Kidney (tissue), 22 donors: ENCODE data around the gene PNISR. TPM values are rescaled to one million over a fixed set of nuclear protein-coding genes. Genes with fewer than 3 reads are reported as not detected.

Experiments
- DNase-seq, 5 donors: peaks; one replicate each; pipeline ENCODE4 v3.0.0-alpha.2; 2013 to 2020
- FAIRE-seq: peaks from 2 replicates; lab custom pipeline; 2012; peaks lifted over from hg19 to GRCh38; lab: Jason Lieb, UNC
- H3K27ac ChIP-seq, 2 donors: one replicate each; pipeline ENCODE4 v1.7.0; 2013; ENCODE audit warnings: low read depth in 2 of 2, low read length in 2 of 2, inconsistent platforms in 1 of 2
- H3K27me3 ChIP-seq: one replicate; pipeline ENCODE4 v1.7.1; 2013; ENCODE audit warnings: low read length, inconsistent platforms; ENCODE audit not compliant: control insufficient read depth, insufficient read depth
- H3K36me3 ChIP-seq, 3 donors: one replicate each; pipeline versions ENCODE4 v1.7.0 to v1.7.1; 2013; ENCODE audit warnings: low read length in 3 of 3, control low read depth in 1 of 3, inconsistent platforms in 1 of 3; ENCODE audit not compliant: insufficient read depth in 3 of 3, control insufficient read depth in 2 of 3
- H3K4me1 ChIP-seq, 3 donors: one replicate each; pipeline versions ENCODE4 v1.7.0 to v1.7.1; 2013; ENCODE audit warnings: low read length in 3 of 3, inconsistent platforms in 1 of 3, low read depth in 1 of 3; ENCODE audit not compliant: control insufficient read depth in 2 of 3, insufficient read depth in 2 of 3
- H3K4me3 ChIP-seq, 3 donors: one replicate each; pipeline versions ENCODE4 v1.7.0 to v1.8.1; 2013; ENCODE audit warnings: low read length in 3 of 3, control low read depth in 1 of 3, inconsistent platforms in 1 of 3
- H3K9ac ChIP-seq, 3 donors: one replicate each; pipeline versions ENCODE4 v1.7.0 to v1.7.1; 2013; ENCODE audit warnings: low read length in 3 of 3, control low read depth in 1 of 3, inconsistent platforms in 1 of 3
- H3K9me3 ChIP-seq, 3 donors: one replicate each; pipeline versions ENCODE4 v1.7.0 to v1.7.1; 2013; ENCODE audit warnings: low read length in 3 of 3, control low read depth in 1 of 3, inconsistent platforms in 1 of 3; ENCODE audit not compliant: control insufficient read depth in 2 of 3, insufficient read depth in 1 of 3
- intact Hi-C: fragments of 100-400 bp; cut with DNase I; formaldehyde crosslinking; loops from one replicate; pipeline ENCODE4 v1.11.1; 2022
- long read RNA-seq, 10 donors: library from polyadenylated mRNA in 1 of 10; unstranded in 1 of 10; transcript quantifications; one replicate each; pipeline ENCODE4 v2.0.0 and lab custom pipeline, GENCODE V29; 2021 to 2026
- polyA plus RNA-seq: library from polyadenylated mRNA; stranded (reverse); fragments of 350-450 nt; fragmentation: Illumina TruSeq; extraction: RNeasy Lipid Tissue Mini Kit (QIAGEN cat#74804); gene quantifications from one replicate; pipeline ENCODE4 v1.2.3, GENCODE V29; 2014; ENCODE audit warnings: low read depth, low replicate concordance; ENCODE audit not compliant: insufficient read depth
- total RNA-seq: library from RNA; stranded (reverse); fragmentation: NEBNext Ultra II Directional; extraction: Animal tissue kit (Norgen Biotek cat#: 25700); gene quantifications from one replicate; pipeline ENCODE4 v1.2.1, GENCODE V29; 2021
- TF ChIP-seq, protein P1 (sequence below): IDR thresholded peaks from 3 replicates; pipeline ENCODE4 v1.5.1; 2012; ENCODE audit warnings: mild to moderate bottlenecking, moderate library complexity, borderline replicate concordance; ENCODE audit not compliant: insufficient read depth; ENCODE audit errors: extremely low read depth
- donor health status: control.
- donor health status: control.
- donor health status: control.
- donor health status: control.
- donor health status: control.
- donor health status: DM: yes; HTN: yes; CAD: no.
- donor health status: Normal renal cell carcinoma (clear cell type).

PNISR gene
- 97.1 TPM for total RNA-seq
- 69.8 TPM for polyA plus RNA-seq
- long read RNA-seq, donor 1, full-length matches to known transcripts: 23 of 23 reads
- long read RNA-seq, donor 1, partial matches to known transcripts: 0 of 23 reads
- long read RNA-seq, donor 1, other reads (novel, unspliced or antisense): 0 of 23 reads
- long read RNA-seq, donor 2, full-length matches to known transcripts: 41 of 112 reads
- long read RNA-seq, donor 2, partial matches to known transcripts: 71 of 112 reads
- long read RNA-seq, donor 2, other reads (novel, unspliced or antisense): 0 of 112 reads
- long read RNA-seq, donor 3, full-length matches to known transcripts: 60 of 108 reads
- long read RNA-seq, donor 3, partial matches to known transcripts: 42 of 108 reads
- long read RNA-seq, donor 3, other reads (novel, unspliced or antisense): 6 of 108 reads
- long read RNA-seq, donor 4, full-length matches to known transcripts: 19 of 27 reads
- long read RNA-seq, donor 4, partial matches to known transcripts: 8 of 27 reads
- long read RNA-seq, donor 4, other reads (novel, unspliced or antisense): 0 of 27 reads
- long read RNA-seq, donor 5, partial matches to known transcripts: 0 of 1 reads
- long read RNA-seq, donor 5, other reads (novel, unspliced or antisense): 0 of 1 reads
- long read RNA-seq, donor 6, full-length matches to known transcripts: 38 of 62 reads
- long read RNA-seq, donor 6, partial matches to known transcripts: 18 of 62 reads
- long read RNA-seq, donor 6, other reads (novel, unspliced or antisense): 6 of 62 reads
- long read RNA-seq, donor 7, full-length matches to known transcripts: 16 of 49 reads
- long read RNA-seq, donor 7, partial matches to known transcripts: 16 of 49 reads
- long read RNA-seq, donor 7, other reads (novel, unspliced or antisense): 17 of 49 reads
- long read RNA-seq, donor 8, full-length matches to known transcripts: 35 of 59 reads
- long read RNA-seq, donor 8, partial matches to known transcripts: 24 of 59 reads
- long read RNA-seq, donor 8, other reads (novel, unspliced or antisense): 0 of 59 reads
- long read RNA-seq, donor 9, full-length matches to known transcripts: 16 of 16 reads
- long read RNA-seq, donor 9, partial matches to known transcripts: 0 of 16 reads
- long read RNA-seq, donor 9, other reads (novel, unspliced or antisense): 0 of 16 reads
- long read RNA-seq, donor 10, full-length matches to known transcripts: 42 of 71 reads
- long read RNA-seq, donor 10, partial matches to known transcripts: 29 of 71 reads
- long read RNA-seq, donor 10, other reads (novel, unspliced or antisense): 0 of 71 reads

GRCh38 chr6:99424761-99425646 lies at the start of gene PNISR:
Gene PNISR (minus strand): TSS chr6:99425308. CDS start chr6:99414659, 10,649 bp downstream.
- Histone ChIP-seq H3K9me3 (no peaks in the 10 kb centered on the region), H3K27ac (peak within 1 kb of the TSS; percentile 98 to 99), H3K27me3 (no peaks in the 10 kb centered on the region), H3K36me3 (no peaks in the 10 kb centered on the region), H3K9ac (peak within 1 kb of the TSS; percentile 86 to 95 (median 91)), H3K4me3 (peak within 1 kb of the TSS; percentile 83 to 92 (median 90)), H3K4me1 (peaks cover 6 to 32% (median 25%) of the 10 kb centered on the region in 3 donors)
- TF ChIP-seq, protein P1, sequence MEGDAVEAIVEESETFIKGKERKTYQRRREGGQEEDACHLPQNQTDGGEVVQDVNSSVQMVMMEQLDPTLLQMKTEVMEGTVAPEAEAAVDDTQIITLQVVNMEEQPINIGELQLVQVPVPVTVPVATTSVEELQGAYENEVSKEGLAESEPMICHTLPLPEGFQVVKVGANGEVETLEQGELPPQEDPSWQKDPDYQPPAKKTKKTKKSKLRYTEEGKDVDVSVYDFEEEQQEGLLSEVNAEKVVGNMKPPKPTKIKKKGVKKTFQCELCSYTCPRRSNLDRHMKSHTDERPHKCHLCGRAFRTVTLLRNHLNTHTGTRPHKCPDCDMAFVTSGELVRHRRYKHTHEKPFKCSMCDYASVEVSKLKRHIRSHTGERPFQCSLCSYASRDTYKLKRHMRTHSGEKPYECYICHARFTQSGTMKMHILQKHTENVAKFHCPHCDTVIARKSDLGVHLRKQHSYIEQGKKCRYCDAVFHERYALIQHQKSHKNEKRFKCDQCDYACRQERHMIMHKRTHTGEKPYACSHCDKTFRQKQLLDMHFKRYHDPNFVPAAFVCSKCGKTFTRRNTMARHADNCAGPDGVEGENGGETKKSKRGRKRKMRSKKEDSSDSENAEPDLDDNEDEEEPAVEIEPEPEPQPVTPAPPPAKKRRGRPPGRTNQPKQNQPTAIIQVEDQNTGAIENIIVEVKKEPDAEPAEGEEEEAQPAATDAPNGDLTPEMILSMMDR: no peak
- FAIRE-seq: peak; percentile 90
- DNase-seq: peak; percentile 93 to 99 (median 96)
- intact Hi-C loops: no loop called here

DNA sequence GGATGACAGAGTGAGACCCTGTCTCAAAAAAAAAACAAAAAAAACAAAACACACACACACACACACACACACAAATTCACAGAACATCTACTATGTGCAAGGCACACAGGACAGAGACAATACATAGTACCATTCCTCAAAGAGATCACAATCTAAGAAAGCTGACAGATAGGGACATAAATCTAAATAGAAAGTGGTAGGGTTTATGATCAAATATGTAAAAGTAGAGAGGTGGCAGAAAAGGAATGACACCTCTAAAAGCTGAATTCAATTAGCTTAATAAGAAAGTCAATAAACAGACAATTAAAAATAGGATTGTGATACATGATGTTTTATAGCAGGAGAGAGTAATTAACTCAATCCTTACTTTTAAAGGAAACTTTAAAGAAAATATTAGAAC lies 48.6 kb upstream of the PNISR start:
- H3K4me1 ChIP-seq: no peaks in the 10 kb centered on the region
- FAIRE-seq: no peak
- no peak overlapping the region for H3K9ac ChIP-seq
- no peaks in the 10 kb centered on the region for H3K27me3 ChIP-seq
- TF ChIP-seq, protein P1: no peak
- intact Hi-C loops: loop anchor here (10.0 kb wide), 1 partner anchor 271 kb away; no protein-coding TSS in a partner anchor
- H3K36me3 ChIP-seq: no peaks in the 10 kb centered on the region
- H3K27ac ChIP-seq: no peak overlapping the region
- H3K9me3 ChIP-seq: no peaks in the 10 kb centered on the region
- no peak overlapping the region for H3K4me3 ChIP-seq
- no peak for DNase-seq

DNA sequence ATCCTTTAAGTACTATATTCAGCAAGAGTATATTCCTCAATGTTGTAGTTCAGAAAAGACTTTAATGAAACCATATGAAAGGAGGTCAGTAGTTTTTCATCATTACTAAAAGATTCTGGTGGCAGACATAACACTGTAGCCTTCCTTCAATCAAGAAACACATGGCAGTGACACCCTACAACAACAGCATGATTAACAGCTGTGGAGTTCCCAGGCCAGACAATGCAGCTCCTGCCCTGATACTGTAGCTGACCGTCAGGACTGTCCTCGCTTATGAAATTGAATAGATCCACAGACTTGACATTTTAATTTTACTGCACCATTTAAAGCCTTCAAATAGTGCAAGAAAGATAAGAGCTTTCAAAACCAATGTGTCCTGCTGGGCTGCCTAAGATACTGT lies 46.5 kb upstream of the PNISR start:
- Histone ChIP-seq H3K27ac (no peak overlapping the region), H3K4me1 (no peaks in the 10 kb centered on the region), H3K4me3 (no peak overlapping the region), H3K36me3 (no peaks in the 10 kb centered on the region), H3K9ac (no peak overlapping the region), H3K9me3 (no peaks in the 10 kb centered on the region), H3K27me3 (no peaks in the 10 kb centered on the region)
- TF ChIP-seq, protein P1: no peak
- FAIRE-seq (no peak), DNase-seq (no peak)
- intact Hi-C loops: loop anchor here (10.0 kb wide), 1 partner anchor 273 kb away; no protein-coding TSS in a partner anchor
